HK-2 (cell line): ENCODE data around the gene GIMAP6.
"Not testable (repeated sequence)": the region's sequence is repeated elsewhere in the genome, so short reads cannot be mapped to it uniquely, and the experiment has no call there.

Experiments
- DNase-seq: peaks from one replicate; pipeline ENCODE4 v3.0.0-alpha.2; 2018; ENCODE audit not compliant: unreplicated experiment

GIMAP6 gene

DNA sequence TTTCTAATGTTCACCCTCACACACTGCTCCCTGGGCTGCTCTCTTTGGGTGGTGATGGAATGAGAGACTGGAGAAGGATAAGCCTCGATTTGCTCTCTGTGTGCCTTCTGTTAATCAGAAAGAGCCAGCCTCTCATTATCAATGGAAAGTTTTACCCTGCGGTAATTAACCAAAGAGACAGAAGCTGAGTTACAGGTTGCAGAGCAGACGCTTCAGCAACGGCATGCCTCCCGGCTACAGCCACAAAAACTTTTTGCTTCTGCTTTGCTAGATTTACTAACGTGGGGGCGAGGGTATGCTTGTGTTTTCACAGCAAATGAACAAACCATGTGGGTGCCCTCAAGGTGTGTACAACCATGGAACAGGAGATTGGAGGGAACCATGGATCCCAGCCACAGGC is 47.0 kb downstream of the GIMAP6 start:
- no peak for DNase-seq

DNA sequence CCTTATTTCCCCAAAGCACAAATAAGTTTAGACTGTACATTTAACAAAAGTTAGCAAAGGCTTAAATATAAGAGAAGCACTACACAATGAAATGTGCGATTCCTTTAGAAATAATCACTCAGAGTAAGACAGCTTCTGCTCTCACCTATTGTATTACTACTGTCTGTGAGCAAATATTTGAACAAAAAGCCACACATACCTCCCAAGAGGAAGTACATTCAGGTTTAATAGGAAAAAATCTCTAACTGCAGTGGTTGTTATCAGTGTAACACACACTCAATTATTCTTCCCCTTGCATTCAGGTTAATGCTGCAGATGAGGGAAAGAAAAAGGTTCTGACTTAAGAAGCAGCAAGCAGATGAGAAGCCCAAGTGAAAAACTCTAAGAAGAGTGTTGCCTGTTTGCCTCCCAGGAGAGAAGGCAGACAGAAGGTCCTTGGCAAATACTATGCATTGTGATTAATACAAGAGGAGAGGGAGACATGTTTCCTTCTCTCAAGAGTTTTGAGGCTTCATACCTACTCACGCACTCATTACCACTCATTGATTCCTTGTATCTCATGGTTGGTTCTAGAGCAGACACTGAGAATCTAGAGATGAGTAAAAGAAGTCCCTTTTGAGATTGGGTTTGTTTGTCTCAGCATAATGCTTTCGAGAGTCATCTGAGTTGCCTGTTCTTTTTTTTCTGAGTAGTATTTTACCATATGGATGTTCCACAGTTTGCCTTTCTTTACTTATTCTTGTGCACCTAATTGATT is 51.4 kb downstream of the GIMAP6 start:
- no peak for DNase-seq

DNA sequence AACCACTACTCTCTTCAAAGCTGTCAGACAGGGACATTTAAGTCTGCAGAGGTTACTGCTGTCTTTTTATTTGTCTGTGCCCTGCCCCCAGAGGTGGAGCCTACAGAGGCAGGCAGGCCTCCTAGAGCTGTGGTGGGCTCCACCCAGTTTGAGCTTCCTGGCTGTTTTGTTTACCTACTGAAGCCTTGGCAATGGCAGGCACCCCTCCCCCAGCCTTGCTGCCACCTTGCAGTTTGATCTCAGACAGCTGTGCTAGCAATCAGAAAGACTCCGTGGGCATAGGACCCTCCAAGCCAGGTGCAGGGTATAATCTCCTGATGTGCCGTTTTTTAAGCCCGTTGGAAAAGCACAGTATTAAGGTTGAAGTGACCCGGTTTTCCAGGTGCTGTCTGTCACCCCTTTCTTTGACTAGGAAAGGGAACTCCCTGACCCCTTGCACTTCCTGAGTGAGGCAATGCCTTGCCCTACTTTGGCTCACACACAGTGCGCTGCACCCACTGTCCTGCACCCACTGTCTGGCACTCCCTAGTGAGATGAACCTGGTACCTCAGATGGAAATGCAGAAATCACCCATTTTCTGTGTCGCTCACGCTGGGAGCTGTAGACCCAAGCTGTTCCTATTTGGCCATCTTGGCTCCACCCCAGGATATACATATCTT is 52.1 kb downstream of the GIMAP6 start:
- DNase-seq = not testable (repeated sequence)
